NCI-H2107 treated with DMSO at 0.1 percent for 48 hours (cell line): ENCODE data around the gene CHST11.

Experiments used
- DNase-seq: peaks from one replicate; lab custom pipeline; 2025; ENCODE audit not compliant: unreplicated experiment; lab: John Stamatoyannopoulos, UW

Gene CHST11

GRCh38 chr12:104480012-104480411 is 23.3 kb downstream of the CHST11 start:
- no peak for DNase-seq

- DNase-seq = no peak
These were observed 24.2 kb downstream of the CHST11 start for GRCh38 chr12:104480826-104481440.

- DNase-seq = no peak
These were observed 25.4 kb downstream of the CHST11 start for GRCh38 chr12:104482113-104482512.

- no peak for DNase-seq
These were observed 26.0 kb downstream of the CHST11 start for GRCh38 chr12:104482748-104483147.

GRCh38 chr12:104484079-104484478 is 27.3 kb downstream of the CHST11 start:
- DNase-seq = no peak

GRCh38 chr12:104485651-104486362 is 29.1 kb downstream of the CHST11 start:
- peak; percentile 73 for DNase-seq

- no peak for DNase-seq
These were observed 29.6 kb downstream of the CHST11 start for GRCh38 chr12:104486363-104486750.

GRCh38 chr12:104486943-104487819 is 30.4 kb downstream of the CHST11 start:
- no peak for DNase-seq

GRCh38 chr12:104488374-104488773 is 31.6 kb downstream of the CHST11 start:
- DNase-seq = no peak

- DNase-seq = no peak
These were observed 33.4 kb downstream of the CHST11 start for GRCh38 chr12:104490186-104490585.

GRCh38 chr12:104490850-104491249 is 34.1 kb downstream of the CHST11 start:
- peak; percentile 88 for DNase-seq

- DNase-seq = no peak
These were observed 36.7 kb downstream of the CHST11 start for GRCh38 chr12:104493496-104493895.

GRCh38 chr12:104494137-104494792 is 37.5 kb downstream of the CHST11 start:
- DNase-seq = no peak

- DNase-seq = no peak
These were observed 38.0 kb downstream of the CHST11 start for GRCh38 chr12:104494793-104495158.

GRCh38 chr12:104495786-104496185 is 39.0 kb downstream of the CHST11 start:
- DNase-seq = no peak

- no peak for DNase-seq
These were observed 39.6 kb downstream of the CHST11 start for GRCh38 chr12:104496336-104496735.

- no peak for DNase-seq
These were observed 41.6 kb downstream of the CHST11 start for GRCh38 chr12:104498211-104498801.

- no peak for DNase-seq
These were observed 43.1 kb downstream of the CHST11 start for GRCh38 chr12:104499668-104500332.

GRCh38 chr12:104501115-104501514 is 44.4 kb downstream of the CHST11 start:
- DNase-seq = no peak

GRCh38 chr12:104501660-104502059 is 44.9 kb downstream of the CHST11 start:
- DNase-seq = no peak
